Endothelial cell (in vitro differentiated cells): ENCODE results near the gene TJP3. TPM values are rescaled to one million over a fixed set of nuclear protein-coding genes. Genes with fewer than 3 reads are reported as not detected.
A peak's percentile ranks its signal among the peaks of the same experiment; 100 is the strongest.

ENCODE experiments used
- DNase-seq: peaks from one replicate; pipeline ENCODE4 v3.0.0; 2021; ENCODE audit warnings: low spot score
- H3K27ac Mint-ChIP-seq: one replicate; pipeline ENCODE4 v1.8.0; 2021; ENCODE audit warnings: mixed read lengths, inconsistent platforms; ENCODE audit not compliant: unreplicated experiment
- H3K27me3 Mint-ChIP-seq: one replicate; pipeline ENCODE4 v1.8.0; 2021; ENCODE audit warnings: mild to moderate bottlenecking, moderate library complexity, mixed read lengths, inconsistent platforms; ENCODE audit not compliant: unreplicated experiment
- H3K36me3 Mint-ChIP-seq: one replicate; pipeline ENCODE4 v1.8.0; 2021; ENCODE audit warnings: mild to moderate bottlenecking, low read depth, mixed read lengths, inconsistent platforms; ENCODE audit not compliant: unreplicated experiment
- H3K4me1 Mint-ChIP-seq: one replicate; pipeline ENCODE4 v1.8.0; 2021; ENCODE audit warnings: mild to moderate bottlenecking, mixed read lengths, inconsistent platforms; ENCODE audit not compliant: unreplicated experiment
- H3K4me3 Mint-ChIP-seq: one replicate; pipeline ENCODE4 v1.8.0; 2021; ENCODE audit warnings: mild to moderate bottlenecking, mixed read lengths, inconsistent platforms; ENCODE audit not compliant: unreplicated experiment
- H3K9me3 Mint-ChIP-seq: one replicate; pipeline ENCODE4 v1.8.0; 2021; ENCODE audit warnings: mixed read lengths, inconsistent platforms; ENCODE audit not compliant: unreplicated experiment
- CTCF ChIP-seq: fragments of 200-600 bp; sonication (generic); IDR thresholded peaks from one replicate; pipeline ENCODE4 v1.5.0; 2021; ENCODE audit warnings: antibody characterized with exemption; ENCODE audit not compliant: unreplicated experiment
- total RNA-seq: library from RNA; stranded (reverse); fragmentation: NEBNext Ultra II Directional; extraction: Animal tissue kit (Norgen Biotek cat#: 25700); gene quantifications from one replicate; pipeline ENCODE4 v1.2.1, GENCODE V29; 2021; ENCODE audit not compliant: unreplicated experiment

The TJP3 gene
- total RNA-seq, 1 donor from 2014 or later, result 3.1 TPM

- H3K9me3 Mint-ChIP-seq, result no peaks in the 10 kb centered on the region
- no peak overlapping the region for H3K4me3 Mint-ChIP-seq
- H3K27ac Mint-ChIP-seq, result no peak overlapping the region
- DNase-seq, result peak; percentile 97
- H3K27me3 Mint-ChIP-seq, result peaks cover 3% of the 10 kb centered on the region
- peaks cover 2% of the 10 kb centered on the region for H3K4me1 Mint-ChIP-seq
- H3K36me3 Mint-ChIP-seq, result no peaks in the 10 kb centered on the region
- no peak for TF ChIP-seq CTCF
These were observed 13.1 kb downstream of the TJP3 start for GRCh38 chr19:3721131-3721886.

GRCh38 chr19:3721887-3722442, 13.8 kb downstream of the TJP3 start:
- Mint-ChIP-seq H3K4me1 (peaks cover 2% of the 10 kb centered on the region), H3K36me3 (no peaks in the 10 kb centered on the region), H3K27ac (no peak overlapping the region), H3K27me3 (no peaks in the 10 kb centered on the region), H3K9me3 (no peaks in the 10 kb centered on the region), H3K4me3 (peak overlapping the region; percentile 73)
- no peak for DNase-seq
- no peak for TF ChIP-seq CTCF

- no peak overlapping the region for H3K27ac Mint-ChIP-seq
- no peak for TF ChIP-seq CTCF
- H3K4me1 Mint-ChIP-seq, result peaks cover 2% of the 10 kb centered on the region
- peak; percentile 35 for DNase-seq
- H3K27me3 Mint-ChIP-seq, result no peaks in the 10 kb centered on the region
- H3K4me3 Mint-ChIP-seq, result peak overlapping the region; percentile 73
- H3K9me3 Mint-ChIP-seq, result no peaks in the 10 kb centered on the region
- H3K36me3 Mint-ChIP-seq, result no peaks in the 10 kb centered on the region
These were observed 14.4 kb downstream of the TJP3 start for GRCh38 chr19:3722443-3723109.

- no peak for DNase-seq
- no peak for TF ChIP-seq CTCF
- Mint-ChIP-seq H3K36me3 (no peaks in the 10 kb centered on the region), H3K27ac (no peak overlapping the region), H3K9me3 (no peaks in the 10 kb centered on the region), H3K4me1 (peaks cover 2% of the 10 kb centered on the region), H3K27me3 (no peaks in the 10 kb centered on the region), H3K4me3 (no peak overlapping the region)
These were observed 14.9 kb downstream of the TJP3 start for GRCh38 chr19:3723110-3723488.

- peaks cover 2% of the 10 kb centered on the region for H3K4me1 Mint-ChIP-seq
- no peak overlapping the region for H3K27ac Mint-ChIP-seq
- H3K9me3 Mint-ChIP-seq, result no peaks in the 10 kb centered on the region
- no peak for DNase-seq
- no peaks in the 10 kb centered on the region for H3K36me3 Mint-ChIP-seq
- no peak overlapping the region for H3K4me3 Mint-ChIP-seq
- H3K27me3 Mint-ChIP-seq, result no peaks in the 10 kb centered on the region
- no peak for TF ChIP-seq CTCF
These were observed 15.7 kb downstream of the TJP3 start for GRCh38 chr19:3723883-3724282.
